B cell (primary cell): Measurements from ENCODE around the gene IGFALS. TPM values are rescaled to one million over a fixed set of nuclear protein-coding genes. Genes with fewer than 3 reads are reported as not detected.

Experiments
- ATAC-seq: fragments of 200-7000 bp; cut with Tn5 transposase; one replicate; pipeline ENCODE4 v1.10.0; 2021; ENCODE audit warnings: low read depth, mild to moderate bottlenecking, moderate number of reproducible peaks, moderate library complexity
- CTCF ChIA-PET: fragments of 350-600 bp; sonication (Branson Sonifier 250); formaldehyde crosslinking; loops from one replicate; lab custom pipeline; 2021; ENCODE audit warnings: antibody characterized with exemption, inconsistent platforms; lab: Charles Lee
- POLR2A ChIA-PET: fragments of 350-600 bp; sonication (Branson Sonifier 250); formaldehyde crosslinking; loops from one replicate; lab custom pipeline; 2021; ENCODE audit warnings: antibody characterized with exemption; lab: Charles Lee
- DNase-seq: peaks from one replicate; pipeline ENCODE4 v3.0.0; 2013
- H2AFZ ChIP-seq: 2 replicates; pipeline ENCODE4 v1.6.1; 2012; ENCODE audit warnings: mild to moderate bottlenecking, low read depth, low read length; ENCODE audit not compliant: insufficient read depth, poor library complexity, severe bottlenecking
- H3K27ac ChIP-seq, 2 donors: 1 replicate in 1 of 2; 2 replicates in 1 of 2; pipeline ENCODE4 v1.5.1; 2012 to 2013; ENCODE audit warnings: low read length in 2 of 2, mild to moderate bottlenecking in 2 of 2, moderate library complexity in 1 of 2
- H3K27me3 ChIP-seq, 4 experiments: fragments of 200-600 bp in 1 of 4; sonication (generic) in 1 of 4; replicated peaks in 1 of 4; 1 replicate in 2 of 4; 2 replicates in 2 of 4; pipeline versions ENCODE4 v1.6.1 to v1.7.0; 2013 to 2016; ENCODE audit warnings: low read length in 3 of 4, mild to moderate bottlenecking in 2 of 4, mixed read lengths in 1 of 4, moderate library complexity in 1 of 4; ENCODE audit not compliant: insufficient read depth in 4 of 4, control insufficient read depth in 3 of 4; ENCODE audit errors: control extremely low read depth in 1 of 4
- H3K36me3 ChIP-seq, 2 experiments: replicated peaks in 1 of 2; 1 replicate in 1 of 2; 2 replicates in 1 of 2; pipeline versions ENCODE4 v1.6.1 to v1.7.1; 2013; ENCODE audit warnings: low read length in 1 of 2; ENCODE audit not compliant: insufficient read depth in 2 of 2, control insufficient read depth in 1 of 2; ENCODE audit errors: control extremely low read depth in 1 of 2, extremely low read depth in 1 of 2
- H3K4me1 ChIP-seq, 2 donors: fragments of 200-600 bp in 1 of 2; sonication (generic) in 1 of 2; 1 replicate in 1 of 2; 2 replicates in 1 of 2; pipeline versions ENCODE4 v1.5.1 to v1.6.1; 2013 to 2017; ENCODE audit warnings: low read length in 2 of 2; ENCODE audit not compliant: control insufficient read depth in 2 of 2, insufficient read depth in 2 of 2
- H3K4me2 ChIP-seq: replicated peaks from 2 replicates; pipeline ENCODE3; 2012; ENCODE audit warnings: mild to moderate bottlenecking, low read depth, low read length; ENCODE audit not compliant: poor library complexity, severe bottlenecking
- H3K4me3 ChIP-seq, 5 experiments: fragments of 200-600 bp in 1 of 5; sonication (generic) in 1 of 5; 1 replicate in 3 of 5; 2 replicates in 2 of 5; pipeline versions ENCODE4 v1.5.1 to v1.7.0; 2011 to 2016; ENCODE audit warnings: low read length in 4 of 5, mild to moderate bottlenecking in 4 of 5, low read depth in 2 of 5, control low read depth in 1 of 5, moderate library complexity in 1 of 5; ENCODE audit not compliant: insufficient read depth in 1 of 5; ENCODE audit errors: control extremely low read depth in 1 of 5, extremely low read depth in 1 of 5
- H3K79me2 ChIP-seq: fragments of 200-600 bp; sonication (generic); one replicate; pipeline ENCODE4 v1.6.0; 2016; ENCODE audit warnings: low read length; ENCODE audit not compliant: control insufficient read depth, insufficient read depth
- H3K9ac ChIP-seq: fragments of 200-600 bp; sonication (generic); 2 replicates; pipeline ENCODE4 v1.6.1; 2017; ENCODE audit warnings: mild to moderate bottlenecking, low read length, moderate library complexity
- H3K9me3 ChIP-seq, 3 donors: one replicate each; pipeline versions ENCODE4 v1.6.1 to v1.7.1; 2013; ENCODE audit warnings: low read length in 2 of 3; ENCODE audit not compliant: control insufficient read depth in 2 of 3, insufficient read depth in 1 of 3; ENCODE audit errors: control extremely low read depth in 1 of 3
- H4K20me1 ChIP-seq: 2 replicates; pipeline ENCODE4 v1.6.0; 2012; ENCODE audit warnings: mild to moderate bottlenecking, low read length; ENCODE audit not compliant: insufficient read depth, control insufficient read depth, poor library complexity, severe bottlenecking
- H3K27ac Mint-ChIP-seq: one replicate; pipeline ENCODE4 v1.8.0; 2021; ENCODE audit warnings: mixed read lengths
- H3K27me3 Mint-ChIP-seq: one replicate; pipeline ENCODE4 v1.8.0; 2021; ENCODE audit warnings: mixed read lengths
- H3K4me1 Mint-ChIP-seq: one replicate; pipeline ENCODE4 v1.8.0; 2021; ENCODE audit warnings: mixed read lengths
- H3K4me3 Mint-ChIP-seq: one replicate; pipeline ENCODE4 v1.8.0; 2021; ENCODE audit warnings: mixed read lengths
- H3K9me3 Mint-ChIP-seq: one replicate; pipeline ENCODE4 v1.8.0; 2022; ENCODE audit warnings: mixed read lengths; ENCODE audit not compliant: insufficient read depth
- CTCF ChIP-seq: fragments of 200-600 bp; IDR thresholded peaks from one replicate; pipeline ENCODE4 v1.8.0; 2022; ENCODE audit warnings: antibody characterized with exemption, mild to moderate bottlenecking
- EZH2 ChIP-seq: IDR thresholded peaks from 2 replicates; pipeline ENCODE4 v1.6.1; 2012; ENCODE audit warnings: borderline replicate concordance, low read depth, mild to moderate bottlenecking, moderate library complexity, low read length; ENCODE audit not compliant: insufficient read depth, poor library complexity, severe bottlenecking
- WGBS: methylation state at CpG from one replicate; pipeline ENCODE4 v1.1.5; 2013; ENCODE audit warnings: missing lambda C conversion rate; ENCODE audit not compliant: insufficient coverage; 5-methylcytosine and 5-hydroxymethylcytosine counted together
- intact Hi-C: fragments of 100-400 bp; cut with micrococcal nuclease; formaldehyde crosslinking; loops from one replicate; pipeline ENCODE4 v1.10.0; 2022
- polyA plus RNA-seq: library from polyadenylated mRNA; depleted of rRNA; stranded (reverse); fragments of >200 nt; gene quantifications from 2 replicates; pipeline ENCODE4 v1.2.3, GENCODE V29; 2012
- total RNA-seq, 2 donors: library from RNA; stranded (reverse); fragments of 120-200 nt in 1 of 2; gene quantifications; 1 replicate in 1 of 2; 2 replicates in 1 of 2; pipeline versions ENCODE4 v1.2.3 to v1.2.4, GENCODE V29; 2013 to 2022

Gene IGFALS
- total and polyA plus RNA-seq, 2 donors (not counting 1 experiment from before 2014, with no cell fraction given): 0.49 TPM; not detected in 1

- no peaks in the 10 kb centered on the region for H3K27me3 Mint-ChIP-seq
- no peak overlapping the region for H3K9ac ChIP-seq
- H3K79me2 ChIP-seq: peaks cover 50% of the 10 kb centered on the region
- H3K9me3 Mint-ChIP-seq: no peaks in the 10 kb centered on the region
- no peak for ATAC-seq
- H3K9me3 ChIP-seq: peaks cover 0 to 37% (median 0%) of the 10 kb centered on the region in 3 donors
- H3K4me2 ChIP-seq: no peak overlapping the region
- no peaks in the 10 kb centered on the region for H3K4me1 ChIP-seq
- POLR2A ChIA-PET: no interaction called here
- H3K27ac ChIP-seq: no peak overlapping the region
- H2AFZ ChIP-seq: no peak overlapping the region
- H3K4me3 ChIP-seq: no peak overlapping the region
- no peak for DNase-seq
- H3K4me1 Mint-ChIP-seq: no peaks in the 10 kb centered on the region
- no peak for TF ChIP-seq CTCF
- TF ChIP-seq EZH2: no peak
- intact Hi-C loops: no loop called here
- H3K4me3 Mint-ChIP-seq: no peak overlapping the region
- no peaks in the 10 kb centered on the region for H3K27me3 ChIP-seq
- no peak overlapping the region for H3K27ac Mint-ChIP-seq
- H3K36me3 ChIP-seq: peaks cover 0 to 38% of the 10 kb centered on the region in 2 experiments
- peaks cover 61% of the 10 kb centered on the region for H4K20me1 ChIP-seq
- 99% methylated on average over 25 of the region's 30 CpGs for WGBS
- CTCF ChIA-PET: no interaction called here
Measured at GRCh38 chr16:1740781-1741490, 52.6 kb downstream of the IGFALS start.

Other genes with a start within 250 kb of the IGFALS start
- gene IFT140, start 181.6 kb downstream of the IGFALS start, total RNA-seq: 12.5 and 15.0 TPM in 2 replicates
- 4.2 and 5.4 TPM in 2 replicates for gene IFT140, start 181.6 kb downstream of the IGFALS start, polyA plus RNA-seq
- 26.6 and 33.9 TPM in 2 replicates for gene CRAMP1, start 181.3 kb downstream of the IGFALS start, total RNA-seq
- 21.0 and 29.1 TPM in 2 replicates for gene CRAMP1, start 181.3 kb downstream of the IGFALS start, polyA plus RNA-seq
- gene JPT2, start 115.4 kb downstream of the IGFALS start, total RNA-seq: 42.1 and 45.7 TPM in 2 replicates
- gene JPT2, start 115.4 kb downstream of the IGFALS start, polyA plus RNA-seq: 7.6 and 10.7 TPM in 2 replicates
- gene MAPK8IP3, start 87.5 kb downstream of the IGFALS start, total RNA-seq: 340 and 348 TPM in 2 replicates
- gene MAPK8IP3, start 87.5 kb downstream of the IGFALS start, polyA plus RNA-seq: 249 and 320 TPM in 2 replicates
- 57.3 and 63.2 TPM in 2 replicates for gene NME3, start 22.2 kb downstream of the IGFALS start, total RNA-seq
- 99.0 and 150 TPM in 2 replicates for gene NME3, start 22.2 kb downstream of the IGFALS start, polyA plus RNA-seq
- gene EME2, start 20.9 kb downstream of the IGFALS start, total RNA-seq: 42.5 and 43.9 TPM in 2 replicates
- 34.6 and 44.1 TPM in 2 replicates for gene EME2, start 20.9 kb downstream of the IGFALS start, polyA plus RNA-seq
- 44.6 and 54.5 TPM in 2 replicates for gene MRPS34, start 20.6 kb downstream of the IGFALS start, total RNA-seq
- gene MRPS34, start 20.6 kb downstream of the IGFALS start, polyA plus RNA-seq: 34.4 and 55.2 TPM in 2 replicates
- gene SPSB3, start 11.1 kb downstream of the IGFALS start, total RNA-seq: 91.2 and 95.5 TPM in 2 replicates
- 255 and 264 TPM in 2 replicates for gene SPSB3, start 11.1 kb downstream of the IGFALS start, polyA plus RNA-seq
- 50.2 and 52.6 TPM in 2 replicates for gene NUBP2, start 10.7 kb downstream of the IGFALS start, total RNA-seq
- 49.3 and 71.7 TPM in 2 replicates for gene NUBP2, start 10.7 kb downstream of the IGFALS start, polyA plus RNA-seq
- gene HAGH, start 33.1 kb upstream of the IGFALS start, total RNA-seq: 49.7 and 50.6 TPM in 2 replicates
- gene HAGH, start 33.1 kb upstream of the IGFALS start, polyA plus RNA-seq: 48.9 and 74.2 TPM in 2 replicates
- 11.0 and 13.3 TPM in 2 replicates for gene FAHD1, start 33.5 kb upstream of the IGFALS start, total RNA-seq
- gene FAHD1, start 33.5 kb upstream of the IGFALS start, polyA plus RNA-seq: 7.2 and 14.5 TPM in 2 replicates
- gene MEIOB, start 78.5 kb upstream of the IGFALS start, total RNA-seq: not detected in 2 replicates
- gene MEIOB, start 78.5 kb upstream of the IGFALS start, polyA plus RNA-seq: not detected in 2 replicates
- gene HS3ST6, start 124.7 kb upstream of the IGFALS start, total RNA-seq: not detected in 2 replicates
- not detected in 2 replicates for gene HS3ST6, start 124.7 kb upstream of the IGFALS start, polyA plus RNA-seq
- 15.2 and 17.5 TPM in 2 replicates for gene MSRB1, start 149.5 kb upstream of the IGFALS start, total RNA-seq
- 4.4 and 8.5 TPM in 2 replicates for gene MSRB1, start 149.5 kb upstream of the IGFALS start, polyA plus RNA-seq
- gene RPL3L, start 161.0 kb upstream of the IGFALS start, total RNA-seq: not detected in 2 replicates
- not detected in 2 replicates for gene RPL3L, start 161.0 kb upstream of the IGFALS start, polyA plus RNA-seq
- 63.7 and 70.4 TPM in 2 replicates for gene NDUFB10, start 165.8 kb upstream of the IGFALS start, total RNA-seq
- 76.9 and 92.6 TPM in 2 replicates for gene NDUFB10, start 165.8 kb upstream of the IGFALS start, polyA plus RNA-seq
- 3,155 and 3,261 TPM in 2 replicates for gene RPS2, start 171.1 kb upstream of the IGFALS start, total RNA-seq
- 4,202 and 6,138 TPM in 2 replicates for gene RPS2, start 171.1 kb upstream of the IGFALS start, polyA plus RNA-seq
- 0.36 and 0.76 TPM in 2 replicates for gene RNF151, start 173.2 kb upstream of the IGFALS start, total RNA-seq
- gene RNF151, start 173.2 kb upstream of the IGFALS start, polyA plus RNA-seq: 0.13 and 0.27 TPM in 2 replicates
- gene TBL3, start 178.3 kb upstream of the IGFALS start, total RNA-seq: 31.9 and 32.2 TPM in 2 replicates
- gene TBL3, start 178.3 kb upstream of the IGFALS start, polyA plus RNA-seq: 41.2 and 52.2 TPM in 2 replicates
- 0.49 and 0.74 TPM in 2 replicates for gene NOXO1, start 187.8 kb upstream of the IGFALS start, total RNA-seq
- 0.30 and 1.0 TPM in 2 replicates for gene NOXO1, start 187.8 kb upstream of the IGFALS start, polyA plus RNA-seq
- gene GFER, start 190.5 kb upstream of the IGFALS start, total RNA-seq: 28.2 and 30.4 TPM in 2 replicates
- gene GFER, start 190.5 kb upstream of the IGFALS start, polyA plus RNA-seq: 15.6 and 16.1 TPM in 2 replicates
- 19.8 and 20.8 TPM in 2 replicates for gene SYNGR3, start 196.3 kb upstream of the IGFALS start, total RNA-seq
- gene SYNGR3, start 196.3 kb upstream of the IGFALS start, polyA plus RNA-seq: 19.5 and 28.7 TPM in 2 replicates
- 49.5 and 50.3 TPM in 2 replicates for gene ZNF598, start 216.1 kb upstream of the IGFALS start, total RNA-seq
- gene ZNF598, start 216.1 kb upstream of the IGFALS start, polyA plus RNA-seq: 61.1 and 61.5 TPM in 2 replicates
- gene NPW, start 226.1 kb upstream of the IGFALS start, total RNA-seq: 0.70 and 1.7 TPM in 2 replicates
- 0.13 and 0.36 TPM in 2 replicates for gene NPW, start 226.1 kb upstream of the IGFALS start, polyA plus RNA-seq
- gene NHERF2, start 233.2 kb upstream of the IGFALS start, total RNA-seq: 1.9 and 2.2 TPM in 2 replicates
- 1.5 and 1.8 TPM in 2 replicates for gene NHERF2, start 233.2 kb upstream of the IGFALS start, polyA plus RNA-seq